Measurements from ENCODE around the gene VMP1.

The VMP1 gene

GRCh38 chr17:59874376-59874775 lies 166.9 kb downstream of the VMP1 start (continued):
- TF ChIP-seq ZNF416 (tag by site-specific recombination; IDR thresholded peaks at IDR 0.05) = no peak
- no peak for TF ChIP-seq CTCF (tag by site-specific recombination; IDR thresholded peaks at IDR 0.05)
- no peak for TF ChIP-seq ZNF404 (tag by site-specific recombination; IDR thresholded peaks at IDR 0.05)
- TF ChIP-seq ZNF529 (tag by site-specific recombination; IDR thresholded peaks at IDR 0.05; ENCODE audit: insufficient replicate concordance) = no peak
- TF ChIP-seq TSHZ1 (tag by site-specific recombination; IDR thresholded peaks at IDR 0.05; ENCODE audit: borderline replicate concordance) = no peak
- no peak for TF ChIP-seq FEZF1 (tag by site-specific recombination; IDR thresholded peaks at IDR 0.05)

- POLR2A ChIA-PET = interaction anchor here (0.7 kb wide), 1 partner anchor 89 kb away, joined by 4 read pairs; the partner anchor contains the start of gene RNFT1
- CTCF ChIA-PET = interaction anchor here (0.6 to 0.8 kb wide), 3 partner anchors 18 to 546 kb away, joined by 3 to 4 read pairs (median 4); no protein-coding TSS in a partner anchor
Observed at GRCh38 chr17:59876107-59876506, 168.7 kb downstream of the VMP1 start.

GRCh38 chr17:59877965-59878364 lies 170.5 kb downstream of the VMP1 start:
- Histone ChIP-seq H3K9me3 (ENCODE audit: control insufficient read depth, insufficient read depth, low read depth, low read length) (no peaks in the 10 kb centered on the region), H3K4me1 (ENCODE audit: control insufficient read depth, insufficient read depth, low read length) (no peaks in the 10 kb centered on the region), H3K4me3 (ENCODE audit: low read depth, low read length) (no peak overlapping the region), H3K36me3 (ENCODE audit: control insufficient read depth in 2 of 2, insufficient read depth in 1 of 2, low read length in 2 of 2) (peaks cover 72 to 76% of the 10 kb centered on the region in 2 experiments), H3K27ac (ENCODE audit: extremely low read depth, low read depth, low read length) (no peak overlapping the region)
- POLR2A ChIA-PET = no interaction called here
- CTCF ChIA-PET = interaction anchor here (0.6 to 1.0 kb wide), 3 partner anchors 46 to 132 kb away, joined by 3 to 4 read pairs (median 3); no protein-coding TSS in a partner anchor
- TF ChIP-seq ZXDB (tag by site-specific recombination; IDR thresholded peaks at IDR 0.05) (no peak), ZNF48 (tag by site-specific recombination; IDR thresholded peaks at IDR 0.05) (no peak), KLF10 (tag by site-specific recombination; IDR thresholded peaks at IDR 0.05) (no peak), ZNF548 (tag by site-specific recombination; IDR thresholded peaks at IDR 0.05) (no peak), ZNF561 (tag by site-specific recombination; IDR thresholded peaks at IDR 0.05; ENCODE audit: borderline replicate concordance) (no peak), ZNF624 (tag by site-specific recombination; IDR thresholded peaks at IDR 0.05) (no peak), HOXC10 (CRISPR knock-in tag; IDR thresholded peaks at IDR 0.05) (no peak), ZBTB49 (tag by site-specific recombination; IDR thresholded peaks at IDR 0.05; ENCODE audit: low read depth) (no peak), GLIS2 (tag by site-specific recombination; IDR thresholded peaks at IDR 0.05) (no peak), SALL2 (tag by site-specific recombination; IDR thresholded peaks at IDR 0.05; ENCODE audit: borderline replicate concordance) (no peak), ZNF747 (tag by site-specific recombination; IDR thresholded peaks at IDR 0.05) (no peak), ZNF792 (tag by site-specific recombination; IDR thresholded peaks at IDR 0.05) (no peak), ZNF626 (tag by site-specific recombination; IDR thresholded peaks at IDR 0.05) (no peak), ZBTB21 (tag by site-specific recombination; IDR thresholded peaks at IDR 0.05) (no peak)

More at GRCh38 chr17:59876107-59876506, 168.7 kb downstream of the VMP1 start:
- Histone ChIP-seq H3K9me3 (ENCODE audit: control insufficient read depth, insufficient read depth, low read depth, low read length) (no peaks in the 10 kb centered on the region), H3K4me3 (ENCODE audit: low read depth, low read length) (no peak overlapping the region), H3K27ac (ENCODE audit: extremely low read depth, low read depth, low read length) (no peak overlapping the region), H3K36me3 (ENCODE audit: control insufficient read depth in 2 of 2, insufficient read depth in 1 of 2, low read length in 2 of 2) (peaks cover 66 to 67% of the 10 kb centered on the region in 2 experiments), H3K4me1 (ENCODE audit: control insufficient read depth, insufficient read depth, low read length) (no peaks in the 10 kb centered on the region)
- TF ChIP-seq ZNF561 (tag by site-specific recombination; IDR thresholded peaks at IDR 0.05; ENCODE audit: borderline replicate concordance) = no peak
- TF ChIP-seq OSR2 (tag by site-specific recombination; IDR thresholded peaks at IDR 0.05) = peak; percentile 89
- TF ChIP-seq ZNF362 (tag by site-specific recombination; IDR thresholded peaks at IDR 0.05) = peak; percentile 35; the same call in 1 of the 2 replicates
- TF ChIP-seq GLIS1 (tag by site-specific recombination; IDR thresholded peaks at IDR 0.05) = peak; percentile 53; the same call in 1 of the 2 replicates
- TF ChIP-seq ZNF202 (tag by site-specific recombination; IDR thresholded peaks at IDR 0.05; ENCODE audit: borderline replicate concordance) = no peak
- TF ChIP-seq ZNF416 (tag by site-specific recombination; IDR thresholded peaks at IDR 0.05) = no peak
- TF ChIP-seq ZNF354C (tag by site-specific recombination; IDR thresholded peaks at IDR 0.05; ENCODE audit: borderline replicate concordance, low read depth) = no peak
- no peak for TF ChIP-seq ZNF302 (tag by site-specific recombination; IDR thresholded peaks at IDR 0.05; ENCODE audit: low read depth)
- TF ChIP-seq SCRT1 (tag by site-specific recombination; IDR thresholded peaks at IDR 0.05; ENCODE audit: borderline replicate concordance) = no peak
